GM12873 (cell line): Measurements from ENCODE around the gene LIMD2.

Experiments
- TF ChIP-seq, protein P1 (sequence below): IDR thresholded peaks from 2 replicates; pipeline ENCODE4 v1.5.1; 2012; ENCODE audit warnings: low read depth, mild to moderate bottlenecking, moderate library complexity, low read length, control low read depth; ENCODE audit not compliant: insufficient read depth; ENCODE audit errors: missing control alignments

LIMD2 gene

GRCh38 chr17:63698886-63699637 is 863 bp downstream of the LIMD2 start:
- TF ChIP-seq, protein P1, sequence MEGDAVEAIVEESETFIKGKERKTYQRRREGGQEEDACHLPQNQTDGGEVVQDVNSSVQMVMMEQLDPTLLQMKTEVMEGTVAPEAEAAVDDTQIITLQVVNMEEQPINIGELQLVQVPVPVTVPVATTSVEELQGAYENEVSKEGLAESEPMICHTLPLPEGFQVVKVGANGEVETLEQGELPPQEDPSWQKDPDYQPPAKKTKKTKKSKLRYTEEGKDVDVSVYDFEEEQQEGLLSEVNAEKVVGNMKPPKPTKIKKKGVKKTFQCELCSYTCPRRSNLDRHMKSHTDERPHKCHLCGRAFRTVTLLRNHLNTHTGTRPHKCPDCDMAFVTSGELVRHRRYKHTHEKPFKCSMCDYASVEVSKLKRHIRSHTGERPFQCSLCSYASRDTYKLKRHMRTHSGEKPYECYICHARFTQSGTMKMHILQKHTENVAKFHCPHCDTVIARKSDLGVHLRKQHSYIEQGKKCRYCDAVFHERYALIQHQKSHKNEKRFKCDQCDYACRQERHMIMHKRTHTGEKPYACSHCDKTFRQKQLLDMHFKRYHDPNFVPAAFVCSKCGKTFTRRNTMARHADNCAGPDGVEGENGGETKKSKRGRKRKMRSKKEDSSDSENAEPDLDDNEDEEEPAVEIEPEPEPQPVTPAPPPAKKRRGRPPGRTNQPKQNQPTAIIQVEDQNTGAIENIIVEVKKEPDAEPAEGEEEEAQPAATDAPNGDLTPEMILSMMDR: no peak

DNA sequence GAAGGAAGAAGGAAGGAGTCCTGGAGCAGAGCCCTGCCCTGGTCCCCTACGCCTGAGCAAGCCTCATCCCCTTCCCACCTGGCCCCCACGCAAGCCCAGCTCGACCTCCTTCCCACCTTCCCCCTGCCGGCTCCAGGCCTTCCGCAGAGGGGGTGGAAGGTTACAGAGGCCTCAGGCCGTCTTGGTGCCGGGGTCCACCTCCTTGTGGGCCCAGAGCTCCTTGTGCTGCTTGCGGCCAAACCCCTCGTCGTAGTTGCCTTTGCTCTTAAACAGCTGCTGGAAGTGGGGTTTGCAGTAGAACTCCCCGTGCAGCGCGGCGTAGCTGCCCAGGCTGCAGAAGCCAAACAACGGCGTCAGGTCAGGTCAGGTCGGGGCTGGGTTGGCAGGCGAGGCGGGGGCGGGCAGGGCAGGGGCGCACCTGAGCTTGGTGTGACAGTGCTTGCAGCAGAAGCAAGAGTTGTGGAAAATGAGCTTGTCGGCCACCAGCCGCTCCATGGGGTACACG is 1.5 kb downstream of the LIMD2 start:
- TF ChIP-seq, protein P1: no peak

DNA sequence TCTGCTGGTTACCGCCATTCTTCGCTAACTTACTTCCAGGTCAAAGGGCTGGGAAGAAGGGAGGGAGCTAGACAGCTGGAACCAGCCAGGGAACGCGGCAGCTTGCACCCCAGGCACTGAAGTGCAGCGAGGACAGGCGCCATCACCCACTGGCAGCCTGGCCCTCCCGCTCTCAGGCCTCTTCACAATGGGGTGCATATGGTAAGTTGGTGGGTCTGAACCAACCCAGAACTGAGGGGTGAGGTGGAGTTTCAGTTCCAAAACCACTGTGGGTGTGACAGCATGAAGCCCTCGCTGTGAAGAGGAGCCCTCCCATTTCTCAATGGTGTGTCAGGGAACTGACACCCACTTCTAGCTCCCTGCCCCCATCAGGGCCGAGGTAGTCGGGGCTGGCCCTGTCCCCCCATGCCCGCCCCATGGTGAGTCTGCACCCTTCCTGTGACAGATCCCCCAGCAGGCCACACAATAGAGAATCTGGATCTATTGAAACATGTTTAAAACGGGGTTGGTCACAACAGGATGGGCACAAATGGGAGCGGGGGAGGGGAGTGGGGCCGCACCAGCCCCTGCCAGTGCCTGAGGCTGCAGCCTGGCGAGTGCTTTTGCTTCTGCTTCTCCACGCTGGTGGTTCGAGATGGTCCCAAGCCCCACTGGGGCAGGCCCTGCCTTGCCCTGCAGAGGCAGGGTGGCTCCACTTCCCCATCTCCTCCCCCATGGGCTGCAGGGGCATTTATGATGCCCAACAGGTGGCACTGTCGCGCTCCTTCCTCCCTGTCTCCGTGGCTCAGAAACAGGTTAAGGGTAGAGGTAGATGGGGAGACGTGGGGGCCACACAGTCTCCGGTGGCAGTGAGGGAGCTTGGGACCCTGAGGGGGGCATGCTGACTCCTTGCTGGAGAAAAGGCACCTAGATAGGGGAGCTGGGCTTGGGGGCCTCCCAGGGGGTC is 2.3 kb downstream of the LIMD2 start:
- TF ChIP-seq, protein P1: peak; percentile 84

DNA sequence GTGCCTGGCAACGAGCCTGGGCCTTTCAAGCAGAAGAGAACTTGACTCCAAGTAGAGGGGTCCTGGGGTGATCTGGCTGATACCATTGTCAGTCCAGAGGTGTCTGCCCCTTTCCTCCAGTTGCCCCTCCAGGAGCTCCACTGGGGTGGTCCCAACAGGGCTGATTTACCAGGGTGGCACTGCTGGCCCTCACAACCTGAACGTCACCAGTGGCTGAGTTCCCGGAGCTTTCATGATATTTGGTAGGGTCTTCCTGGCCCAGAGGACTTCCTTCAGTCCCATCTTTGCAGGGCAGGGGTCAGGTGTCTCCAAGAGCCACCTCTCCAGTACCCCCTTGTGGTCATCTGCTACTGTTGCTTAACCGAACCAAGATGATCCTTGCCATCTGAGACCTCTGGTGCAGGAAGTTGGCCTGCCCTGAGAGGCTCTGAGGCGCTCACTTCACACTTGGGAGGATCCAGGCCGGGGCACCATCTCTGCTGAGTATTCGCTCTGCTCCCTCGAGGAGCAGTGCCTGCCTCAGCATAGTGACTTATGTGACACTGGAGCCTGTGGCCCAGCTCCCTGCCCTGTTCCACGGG is 3.5 kb downstream of the LIMD2 start:
- TF ChIP-seq, protein P1: peak; percentile 61

DNA sequence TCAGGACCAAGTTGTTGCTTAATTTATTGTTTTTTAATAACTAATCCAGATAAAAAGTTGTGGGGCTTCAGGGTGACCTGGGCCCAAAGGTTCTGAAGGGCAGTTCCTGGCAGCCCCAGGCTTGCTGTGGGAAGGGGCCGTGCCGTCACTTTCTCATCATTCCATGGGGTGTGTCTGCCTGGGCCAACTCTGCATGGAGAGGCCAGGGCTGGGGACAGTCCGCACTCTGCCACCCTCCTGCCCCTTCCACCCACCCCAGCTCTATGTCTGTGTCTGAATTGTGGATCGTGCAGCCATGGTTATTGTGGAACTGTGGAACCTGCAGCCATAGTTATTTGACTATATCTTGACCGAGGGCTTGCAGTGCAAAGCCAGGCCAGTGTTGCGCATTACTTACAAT is 4.0 kb downstream of the LIMD2 start:
- TF ChIP-seq, protein P1: no peak

DNA sequence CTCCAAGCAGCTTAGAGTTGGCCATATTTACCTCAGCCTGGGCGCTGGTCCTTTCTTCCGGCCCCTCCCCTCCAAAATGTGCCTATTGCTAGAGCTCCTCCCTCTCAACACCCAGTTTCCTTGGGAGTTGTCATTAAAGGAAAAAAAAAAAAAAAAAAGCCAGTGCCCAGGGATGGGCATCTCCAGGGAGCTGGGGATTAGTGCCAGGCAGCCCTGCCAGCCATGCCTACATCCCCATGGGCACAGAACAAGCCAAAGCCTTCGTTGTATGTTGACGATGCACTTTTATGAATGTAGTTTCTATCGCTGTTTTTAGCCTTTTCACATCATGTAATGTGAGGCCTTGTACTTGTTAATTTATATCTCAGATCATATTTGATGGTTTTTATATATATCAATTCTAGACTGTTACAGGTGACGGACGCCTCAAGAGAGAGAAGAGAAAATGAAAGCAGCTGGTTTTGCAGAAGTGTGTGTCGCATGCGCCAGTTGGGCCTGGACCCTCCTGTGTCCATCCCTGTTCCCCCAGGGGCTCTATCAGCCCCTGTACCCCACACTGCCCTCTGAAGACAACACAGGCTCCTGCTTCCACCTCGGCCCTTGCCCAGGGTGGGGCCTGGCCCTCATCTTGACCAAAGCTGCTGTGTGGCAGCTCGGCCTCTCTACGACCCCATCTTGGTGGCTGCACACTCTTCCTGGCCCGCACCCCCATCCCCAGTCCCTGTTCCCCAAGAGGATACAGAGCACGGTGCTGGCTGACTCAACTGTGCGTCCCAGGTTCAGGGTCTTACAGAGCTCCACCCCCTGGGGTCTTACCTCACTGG is 4.8 kb downstream of the LIMD2 start:
- TF ChIP-seq, protein P1: no peak
